ENCODE measurements around the gene DPEP1. TPM values are rescaled to one million over a fixed set of nuclear protein-coding genes. Genes with fewer than 3 reads are reported as not detected.
"Not testable (repeated sequence)": the region's sequence is repeated elsewhere in the genome, so short reads cannot be mapped to it uniquely, and the experiment has no call there.

The DPEP1 gene
- total and polyA plus RNA-seq, 2 experiments from 2014 or later = 1.7 to 2.3 TPM

DNA sequence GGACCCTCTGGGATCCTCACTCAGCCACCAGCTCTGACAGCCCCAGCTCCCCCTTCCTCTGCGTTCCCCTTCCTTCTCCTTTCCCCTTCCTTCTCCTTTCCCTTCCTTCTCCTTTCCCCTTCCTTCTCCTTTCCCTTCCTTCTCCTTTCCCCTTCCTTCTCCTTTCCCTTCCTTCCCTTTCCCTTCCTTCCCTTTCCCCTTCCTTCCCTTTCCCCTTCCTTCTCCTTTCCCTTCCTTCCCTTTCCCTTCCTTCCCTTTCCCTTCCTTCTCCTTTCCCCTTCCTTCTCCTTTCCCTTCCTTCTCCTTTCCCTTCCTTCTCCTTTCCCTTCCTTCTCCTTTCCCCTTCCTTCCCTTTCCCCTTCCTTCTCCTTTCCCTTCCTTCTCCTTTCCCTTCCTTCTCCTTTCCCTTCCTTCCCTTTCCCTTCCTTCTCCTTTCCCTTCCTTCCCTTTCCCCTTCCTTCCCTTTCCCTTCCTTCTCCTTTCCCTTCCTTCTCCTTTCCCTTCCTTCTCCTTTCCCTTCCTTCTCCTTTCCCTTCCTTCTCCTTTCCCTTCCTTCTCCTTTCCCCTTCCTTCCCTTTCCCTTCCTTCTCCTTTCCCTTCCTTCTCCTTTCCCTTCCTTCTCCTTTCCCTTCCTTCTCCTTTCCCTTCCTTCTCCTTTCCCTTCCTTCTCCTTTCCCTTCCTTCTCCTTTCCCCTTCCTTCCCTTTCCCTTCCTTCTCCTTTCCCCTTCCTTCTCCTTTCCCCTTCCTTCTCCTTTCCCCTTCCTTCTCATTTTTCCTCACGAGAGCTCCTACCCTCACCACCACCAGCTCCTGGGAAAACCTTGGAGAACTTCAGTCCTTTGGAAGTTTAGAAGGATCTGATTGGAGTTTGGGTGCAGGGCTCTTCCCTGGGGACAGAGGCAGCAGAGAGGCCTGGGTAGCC lies 21.3 kb downstream of the DPEP1 start:
- H3K79me2 ChIP-seq (replicated peaks; ENCODE audit: insufficient read depth); DNase-seq (ENCODE audit: low spot score); H2AFZ ChIP-seq; H3K9me3 Mint-ChIP-seq; H4K20me1 ChIP-seq (replicated peaks; ENCODE audit: insufficient read depth); H3K36me3 Mint-ChIP-seq (ENCODE audit: low read depth); H3K27ac Mint-ChIP-seq; H3K4me2 ChIP-seq; ATAC-seq; H3K27me3 ChIP-seq (ENCODE audit: insufficient read depth); H3K36me3 ChIP-seq (ENCODE audit: insufficient read depth); H3K4me3 Mint-ChIP-seq; H3K4me3 ChIP-seq; H3F3A ChIP-seq (replicated peaks; ENCODE audit: low read depth); H3K27ac ChIP-seq (ENCODE audit: low read depth); H3K4me1 ChIP-seq (ENCODE audit: insufficient read depth); H3K4me1 Mint-ChIP-seq; H3K9me2 ChIP-seq (ENCODE audit: insufficient read depth): not testable (repeated sequence)
- H3K27me3 Mint-ChIP-seq (ENCODE audit: insufficient read depth, low read depth, poor library complexity) = peaks cover 19% of the 10 kb centered on the region

- H3K4me2 ChIP-seq = no peak overlapping the region
- H3K4me3 Mint-ChIP-seq = no peak overlapping the region
- no peaks in the 10 kb centered on the region for H3K9me3 Mint-ChIP-seq
- H3K4me1 ChIP-seq (ENCODE audit: insufficient read depth) = no peaks in the 10 kb centered on the region
- H3K27me3 Mint-ChIP-seq (ENCODE audit: insufficient read depth, low read depth, poor library complexity) = peaks cover 17% of the 10 kb centered on the region
- H4K20me1 ChIP-seq (replicated peaks; ENCODE audit: insufficient read depth) = no peaks in the 10 kb centered on the region
- no peaks in the 10 kb centered on the region for H3K79me2 ChIP-seq (replicated peaks; ENCODE audit: insufficient read depth)
- H3F3A ChIP-seq (replicated peaks; ENCODE audit: low read depth) = no peaks in the 10 kb centered on the region
- DNase-seq (ENCODE audit: low spot score) (no peak), ATAC-seq (no peak)
- no peaks in the 10 kb centered on the region for H3K27me3 ChIP-seq (ENCODE audit: insufficient read depth)
- H3K4me1 Mint-ChIP-seq = peaks cover 6% of the 10 kb centered on the region; the same call in 2 of the 3 replicates
- H3K36me3 ChIP-seq (ENCODE audit: insufficient read depth) = no peaks in the 10 kb centered on the region
- no peak overlapping the region for H3K4me3 ChIP-seq
- H3K9me2 ChIP-seq (ENCODE audit: insufficient read depth) = no peaks in the 10 kb centered on the region
- H3K36me3 Mint-ChIP-seq (ENCODE audit: low read depth) = no peaks in the 10 kb centered on the region
- H2AFZ ChIP-seq = no peak overlapping the region
- no peak overlapping the region for H3K27ac ChIP-seq (ENCODE audit: low read depth)
- H3K27ac Mint-ChIP-seq = no peak overlapping the region
- no peak for TF ChIP-seq EZH2phosphoT487 (IDR thresholded peaks at IDR 0.05; ENCODE audit: unreplicated experiment)
- no peak for TF ChIP-seq NANOG (IDR thresholded peaks at IDR 0.05; ENCODE audit: borderline replicate concordance)
- TF ChIP-seq CREB1 (CRISPR knock-in tag; IDR thresholded peaks at IDR 0.05; ENCODE audit: low read depth) = no peak
- no peak for TF ChIP-seq POLR2AphosphoS5 (IDR thresholded peaks at IDR 0.05; ENCODE audit: low read depth)
- no peak for TF ChIP-seq ZNF114 (CRISPR knock-in tag; IDR thresholded peaks at IDR 0.05)
- TF ChIP-seq ZNF331 (CRISPR knock-in tag; IDR thresholded peaks at IDR 0.05; ENCODE audit: low read depth) = no peak
- TF ChIP-seq STAT1 (IDR thresholded peaks at IDR 0.05; ENCODE audit: unreplicated experiment) = no peak
- TF ChIP-seq, protein P1, sequence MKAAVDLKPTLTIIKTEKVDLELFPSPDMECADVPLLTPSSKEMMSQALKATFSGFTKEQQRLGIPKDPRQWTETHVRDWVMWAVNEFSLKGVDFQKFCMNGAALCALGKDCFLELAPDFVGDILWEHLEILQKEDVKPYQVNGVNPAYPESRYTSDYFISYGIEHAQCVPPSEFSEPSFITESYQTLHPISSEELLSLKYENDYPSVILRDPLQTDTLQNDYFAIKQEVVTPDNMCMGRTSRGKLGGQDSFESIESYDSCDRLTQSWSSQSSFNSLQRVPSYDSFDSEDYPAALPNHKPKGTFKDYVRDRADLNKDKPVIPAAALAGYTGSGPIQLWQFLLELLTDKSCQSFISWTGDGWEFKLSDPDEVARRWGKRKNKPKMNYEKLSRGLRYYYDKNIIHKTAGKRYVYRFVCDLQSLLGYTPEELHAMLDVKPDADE (IDR thresholded peaks at IDR 0.05) = no peak
- no peak for TF ChIP-seq EZH2 (IDR thresholded peaks at IDR 0.05; ENCODE audit: low read depth, unreplicated experiment)
- TF ChIP-seq REST (IDR thresholded peaks at IDR 0.05; ENCODE audit: unreplicated experiment) = no peak
- TF ChIP-seq, protein P2, sequence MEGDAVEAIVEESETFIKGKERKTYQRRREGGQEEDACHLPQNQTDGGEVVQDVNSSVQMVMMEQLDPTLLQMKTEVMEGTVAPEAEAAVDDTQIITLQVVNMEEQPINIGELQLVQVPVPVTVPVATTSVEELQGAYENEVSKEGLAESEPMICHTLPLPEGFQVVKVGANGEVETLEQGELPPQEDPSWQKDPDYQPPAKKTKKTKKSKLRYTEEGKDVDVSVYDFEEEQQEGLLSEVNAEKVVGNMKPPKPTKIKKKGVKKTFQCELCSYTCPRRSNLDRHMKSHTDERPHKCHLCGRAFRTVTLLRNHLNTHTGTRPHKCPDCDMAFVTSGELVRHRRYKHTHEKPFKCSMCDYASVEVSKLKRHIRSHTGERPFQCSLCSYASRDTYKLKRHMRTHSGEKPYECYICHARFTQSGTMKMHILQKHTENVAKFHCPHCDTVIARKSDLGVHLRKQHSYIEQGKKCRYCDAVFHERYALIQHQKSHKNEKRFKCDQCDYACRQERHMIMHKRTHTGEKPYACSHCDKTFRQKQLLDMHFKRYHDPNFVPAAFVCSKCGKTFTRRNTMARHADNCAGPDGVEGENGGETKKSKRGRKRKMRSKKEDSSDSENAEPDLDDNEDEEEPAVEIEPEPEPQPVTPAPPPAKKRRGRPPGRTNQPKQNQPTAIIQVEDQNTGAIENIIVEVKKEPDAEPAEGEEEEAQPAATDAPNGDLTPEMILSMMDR (conservative IDR thresholded peaks at IDR 0.05; ENCODE audit: low read depth in 2 of 2) = no peak
- TF ChIP-seq JUNB (IDR thresholded peaks at IDR 0.05; ENCODE audit: unreplicated experiment) = no peak
Observed at GRCh38 chr16:89636663-89637062, 23.2 kb downstream of the DPEP1 start.

Measured in GM23338 (cell line).